IPS-18c (cell line): ENCODE results near the gene MACF1.
"Not testable (repeated sequence)": the region's sequence is repeated elsewhere in the genome, so short reads cannot be mapped to it uniquely, and the experiment has no call there.

Experiments used
- H3K4me3 ChIP-seq: 2 replicates; pipeline ENCODE4 v1.7.0; 2013; ENCODE audit warnings: low read depth, mild to moderate bottlenecking, low read length, moderate library complexity; ENCODE audit not compliant: insufficient read depth
- H3K9me3 ChIP-seq: one replicate; pipeline ENCODE4 v1.6.1; 2013; ENCODE audit warnings: mild to moderate bottlenecking, low read length, moderate library complexity; ENCODE audit not compliant: control insufficient read depth, insufficient read depth

The MACF1 gene

DNA sequence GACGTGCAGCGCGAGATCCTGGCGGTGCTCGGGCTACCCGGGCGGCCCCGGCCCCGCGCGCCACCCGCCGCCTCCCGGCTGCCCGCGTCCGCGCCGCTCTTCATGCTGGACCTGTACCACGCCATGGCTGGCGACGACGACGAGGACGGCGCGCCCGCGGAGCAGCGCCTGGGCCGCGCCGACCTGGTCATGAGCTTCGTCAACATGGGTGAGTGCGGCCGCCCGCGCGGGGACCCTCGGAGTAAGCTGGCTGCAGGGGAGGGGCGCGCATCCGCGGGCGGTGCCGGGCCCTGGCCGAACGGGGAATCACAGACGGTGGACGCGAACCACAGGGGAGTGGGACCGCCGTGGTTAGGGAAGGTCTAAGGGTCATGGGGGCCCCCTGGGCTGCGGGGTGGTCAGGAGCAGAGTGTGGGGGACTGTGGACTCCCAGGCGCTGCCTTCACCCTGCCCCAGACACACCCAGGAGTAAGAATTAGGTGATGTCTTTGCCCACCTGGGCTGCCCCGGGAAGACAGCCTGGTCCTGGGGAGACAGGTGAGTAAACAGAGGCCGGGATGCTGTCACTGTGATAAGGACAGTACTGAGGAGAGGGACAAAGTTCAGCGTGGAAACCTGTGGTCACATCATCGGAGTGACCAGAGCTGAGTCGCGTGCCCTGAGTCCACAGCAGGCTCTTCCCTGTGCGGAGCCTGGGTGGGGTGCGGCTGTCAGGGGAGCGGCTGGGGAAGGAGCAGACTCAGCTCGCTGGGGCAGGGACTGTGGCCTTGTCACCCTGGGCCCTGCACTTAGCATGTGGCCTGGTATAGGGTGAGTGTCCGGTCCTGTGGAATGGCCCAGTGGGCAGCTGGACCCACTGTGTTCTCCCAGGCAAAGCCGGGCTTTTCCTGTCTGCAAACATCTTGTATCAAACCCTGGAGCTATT lies 287.9 kb downstream of the MACF1 start:
- H3K9me3 ChIP-seq, H3K4me3 ChIP-seq: not testable (repeated sequence)

DNA sequence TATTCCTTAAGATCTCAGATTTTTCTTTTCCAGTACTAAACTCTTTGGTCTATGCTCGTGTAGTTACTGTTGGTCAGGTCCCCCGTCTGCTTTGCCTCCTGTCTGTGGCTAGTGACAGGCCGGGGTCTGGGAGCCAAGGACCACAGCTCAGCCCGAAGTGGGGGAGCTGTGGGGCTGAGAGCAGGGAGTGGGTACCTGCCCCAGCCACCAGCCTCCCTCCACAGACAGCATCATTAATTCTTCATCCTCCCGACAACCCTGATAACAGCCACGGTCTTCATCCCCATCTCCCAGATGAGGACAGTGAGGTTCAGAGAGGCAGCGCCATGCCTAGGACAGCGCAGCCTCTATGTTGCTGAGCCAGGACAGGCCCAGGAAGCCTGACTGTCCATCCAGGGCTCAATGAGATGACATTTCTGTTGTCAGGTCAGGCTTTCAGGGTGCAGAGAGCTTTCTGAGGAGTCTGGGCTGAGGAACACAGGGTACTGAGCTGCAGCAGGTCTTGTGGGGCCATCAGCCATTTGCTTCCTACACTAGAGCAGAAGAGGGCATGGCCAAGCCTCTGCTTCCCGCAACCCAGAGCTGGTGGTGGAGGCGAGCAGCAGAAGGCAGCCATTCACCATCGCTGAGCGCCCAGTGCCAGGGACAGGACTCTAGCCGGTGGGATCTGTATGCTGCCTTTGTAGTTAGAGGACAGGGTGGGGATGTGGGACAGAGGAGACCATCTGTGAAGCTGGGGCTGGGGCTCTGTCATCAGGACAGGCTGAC lies 288.7 kb downstream of the MACF1 start:
- not testable (repeated sequence) for H3K4me3 ChIP-seq, H3K9me3 ChIP-seq

GRCh38 chr1:39494671-39495410 lies 290.3 kb downstream of the MACF1 start:
- H3K4me3 ChIP-seq = no peak overlapping the region
- no peaks in the 10 kb centered on the region for H3K9me3 ChIP-seq

DNA sequence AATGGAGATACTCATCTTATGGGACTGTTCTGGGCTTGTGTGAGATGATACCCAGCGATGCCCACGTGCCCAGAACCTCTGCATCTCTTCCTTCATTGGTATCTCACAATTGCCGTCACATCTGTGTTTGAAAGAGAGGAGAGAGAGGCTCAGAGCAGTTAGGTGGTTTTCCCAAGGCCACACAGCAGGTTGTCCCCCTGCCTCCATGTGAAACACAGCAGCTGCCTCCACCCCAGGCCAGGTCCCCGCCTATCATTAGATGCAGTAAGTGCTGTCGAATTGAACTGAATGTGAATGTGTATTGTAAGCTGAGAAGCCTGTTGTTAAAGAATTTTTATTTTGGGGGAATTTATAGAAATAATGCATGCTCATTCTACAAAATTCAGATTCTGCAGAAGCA lies 292.0 kb downstream of the MACF1 start:
- H3K4me3 ChIP-seq, H3K9me3 ChIP-seq: not testable (repeated sequence)

- no peak overlapping the region for H3K4me3 ChIP-seq
Measured at GRCh38 chr1:39497585-39497984, 293.1 kb downstream of the MACF1 start.

DNA sequence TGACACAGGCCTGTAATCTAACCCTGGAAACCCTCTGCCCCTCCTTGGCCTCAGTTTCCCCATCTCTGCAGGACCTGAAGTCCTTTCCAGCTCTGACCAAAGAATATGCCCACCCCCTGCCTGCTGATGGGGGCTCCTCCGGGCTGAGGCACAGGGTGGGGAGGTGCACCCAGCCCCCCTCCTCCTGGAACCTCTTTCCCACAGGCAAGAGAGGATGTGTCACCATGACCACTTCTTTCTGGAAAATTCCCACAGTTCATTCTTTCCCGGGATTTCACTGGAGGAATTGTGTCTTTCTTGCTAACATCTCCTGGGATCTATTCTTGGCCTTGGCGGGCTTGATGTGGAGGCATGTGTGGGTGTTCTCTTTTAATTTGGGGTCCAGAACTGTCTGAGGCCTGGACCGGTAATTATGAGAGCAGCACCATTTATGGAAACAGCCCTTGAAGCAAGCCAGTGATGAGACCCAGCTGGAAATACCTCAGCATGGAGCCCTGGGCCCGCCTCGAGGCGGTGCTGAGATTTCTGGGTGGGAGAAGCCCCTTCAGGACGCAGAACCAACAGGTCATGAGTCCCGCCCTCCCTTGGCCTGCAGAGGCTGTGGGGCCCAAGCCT lies 293.7 kb downstream of the MACF1 start:
- not testable (repeated sequence) for H3K9me3 ChIP-seq, H3K4me3 ChIP-seq

More at GRCh38 chr1:39497585-39497984, 293.1 kb downstream of the MACF1 start:
- no peaks in the 10 kb centered on the region for H3K9me3 ChIP-seq

- not testable (repeated sequence) for H3K4me3 ChIP-seq, H3K9me3 ChIP-seq
Measured at GRCh38 chr1:39498821-39499220, 294.3 kb downstream of the MACF1 start.

DNA sequence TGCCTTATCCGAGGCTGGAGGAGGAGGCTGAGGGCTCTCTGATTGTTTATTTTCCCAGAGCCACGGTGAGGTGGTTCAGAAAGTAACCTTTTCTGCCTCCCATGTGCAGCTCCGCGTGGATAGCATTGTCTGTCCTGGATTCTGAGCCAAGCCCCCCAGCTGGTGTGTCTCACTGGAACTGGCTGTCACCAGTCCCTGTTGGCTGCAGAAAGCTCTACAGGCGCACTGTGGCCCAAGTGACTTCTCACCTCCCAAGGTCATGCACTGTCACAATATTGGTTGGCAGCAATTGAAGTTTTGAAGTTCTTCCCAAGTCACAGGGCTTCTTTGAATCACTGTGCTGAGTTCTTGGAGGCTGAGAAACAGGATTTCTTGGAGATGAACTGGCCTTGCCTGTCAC lies 295.2 kb downstream of the MACF1 start:
- H3K9me3 ChIP-seq = no peaks in the 10 kb centered on the region
- no peak overlapping the region for H3K4me3 ChIP-seq

DNA sequence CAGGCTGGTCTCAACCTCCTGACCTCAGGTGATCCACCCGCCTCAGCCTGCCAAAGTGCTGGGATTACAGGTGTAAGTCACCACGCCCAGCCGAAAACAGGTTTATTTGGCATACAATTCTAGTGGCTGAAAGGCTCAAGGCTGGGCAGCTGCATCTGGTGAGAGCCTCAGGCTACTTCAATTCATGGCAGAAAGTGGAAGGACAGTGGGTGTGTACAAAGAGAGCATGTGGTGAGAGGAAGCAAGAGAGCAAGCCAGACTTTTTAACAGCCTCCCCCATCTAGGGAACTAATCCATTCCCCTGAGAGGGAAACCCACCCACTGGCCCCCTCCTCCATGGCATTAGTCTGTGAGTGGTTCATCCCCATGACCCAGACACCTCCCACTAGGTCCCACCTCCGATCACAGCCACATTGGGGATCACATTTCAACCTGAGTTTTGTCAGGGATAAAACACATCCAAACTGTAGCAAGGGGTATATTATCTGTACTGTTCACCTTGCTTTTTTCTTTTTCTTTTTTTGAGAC lies 296.4 kb downstream of the MACF1 start:
- no peaks in the 10 kb centered on the region for H3K9me3 ChIP-seq
- no peak overlapping the region for H3K4me3 ChIP-seq

GRCh38 chr1:39501666-39502065 lies 297.2 kb downstream of the MACF1 start:
- H3K4me3 ChIP-seq = no peak overlapping the region
- no peaks in the 10 kb centered on the region for H3K9me3 ChIP-seq

- H3K4me3 ChIP-seq, H3K9me3 ChIP-seq: not testable (repeated sequence)
Measured at GRCh38 chr1:39504436-39504835, 299.9 kb downstream of the MACF1 start.

GRCh38 chr1:39505289-39505688 lies 300.8 kb downstream of the MACF1 start:
- no peaks in the 10 kb centered on the region for H3K9me3 ChIP-seq
- H3K4me3 ChIP-seq = no peak overlapping the region

DNA sequence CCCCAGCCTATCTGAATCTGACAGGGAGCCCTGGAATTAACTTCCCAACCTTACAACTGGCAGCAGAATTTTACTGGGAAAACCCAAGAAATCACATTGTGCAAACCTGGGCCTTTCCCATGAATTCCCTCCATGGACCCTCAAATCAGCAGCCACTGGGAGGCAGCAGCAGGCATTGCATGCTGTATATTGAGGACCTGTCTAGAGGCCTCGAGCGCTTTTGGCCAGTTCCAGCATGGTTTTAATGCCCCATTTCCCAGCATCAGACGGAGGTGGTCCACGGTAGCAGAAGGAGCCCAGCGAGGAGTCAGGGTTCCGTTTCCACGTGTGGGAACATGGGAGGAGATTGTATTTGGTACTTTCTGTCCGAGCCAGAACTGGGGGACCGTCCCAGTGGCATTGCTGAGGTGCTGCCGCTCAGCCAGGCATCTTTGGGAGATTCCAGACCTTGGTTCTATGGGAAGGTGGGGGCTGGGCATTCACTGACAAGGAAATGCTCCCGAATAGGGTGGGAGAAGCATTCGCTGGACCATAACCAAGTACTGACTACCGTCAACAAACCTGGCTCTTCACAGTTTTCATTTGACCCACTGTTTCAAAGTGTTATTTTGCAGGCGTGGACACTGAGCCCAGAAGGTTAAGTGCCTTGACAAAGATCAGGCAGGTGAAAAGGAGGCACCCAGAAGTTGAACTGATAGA lies 302.9 kb downstream of the MACF1 start:
- H3K9me3 ChIP-seq = no peaks in the 10 kb centered on the region
- H3K4me3 ChIP-seq = no peak overlapping the region

- H3K4me3 ChIP-seq = no peak overlapping the region
Measured at GRCh38 chr1:39508266-39508665, 303.8 kb downstream of the MACF1 start.

GRCh38 chr1:39508857-39509305 lies 304.4 kb downstream of the MACF1 start:
- no peak overlapping the region for H3K4me3 ChIP-seq
- no peaks in the 10 kb centered on the region for H3K9me3 ChIP-seq

More at GRCh38 chr1:39508266-39508665, 303.8 kb downstream of the MACF1 start:
- no peaks in the 10 kb centered on the region for H3K9me3 ChIP-seq

GRCh38 chr1:39509360-39510009 lies 305.0 kb downstream of the MACF1 start:
- no peaks in the 10 kb centered on the region for H3K9me3 ChIP-seq
- H3K4me3 ChIP-seq = no peak overlapping the region
